ENCODE data around the gene ADAR.

Gene ADAR

GRCh38 chr1:154624746-154625643 is 17.0 kb upstream of the ADAR start:
- no peak for DNase-seq
- ATAC-seq (replicated peaks): no peak
- H3K4me1 Mint-ChIP-seq (ENCODE audit: low read depth in 2 of 2): peaks cover 19 to 24% of the 10 kb centered on the region in 2 donors
- no peaks in the 10 kb centered on the region for H3K9me3 Mint-ChIP-seq
- H3K27ac Mint-ChIP-seq: peak overlapping the region in 1 of 2 donors; percentile 25
- no peak overlapping the region for H3K4me3 Mint-ChIP-seq
- H3K27me3 Mint-ChIP-seq: no peaks in the 10 kb centered on the region
- peaks cover 25% of the 10 kb centered on the region for H3K36me3 Mint-ChIP-seq (ENCODE audit: insufficient read depth)

GRCh38 chr1:154623358-154623757 is 15.4 kb upstream of the ADAR start:
- Mint-ChIP-seq H3K36me3 (ENCODE audit: insufficient read depth) (peaks cover 22% of the 10 kb centered on the region), H3K27ac (no peak overlapping the region), H3K4me3 (no peak overlapping the region), H3K4me1 (ENCODE audit: low read depth in 2 of 2) (peaks cover 18 to 27% of the 10 kb centered on the region in 2 donors), H3K27me3 (no peaks in the 10 kb centered on the region), H3K9me3 (no peaks in the 10 kb centered on the region)
- DNase-seq (no peak), ATAC-seq (replicated peaks) (no peak)

GRCh38 chr1:154622503-154623039 is 14.6 kb upstream of the ADAR start:
- H3K27ac Mint-ChIP-seq: peak overlapping the region in 1 of 2 donors; percentile 14

GRCh38 chr1:154621875-154622274 is 13.9 kb upstream of the ADAR start:
- Mint-ChIP-seq H3K27me3 (no peaks in the 10 kb centered on the region), H3K27ac (no peak overlapping the region), H3K9me3 (no peaks in the 10 kb centered on the region), H3K4me1 (ENCODE audit: low read depth in 2 of 2) (peaks cover 15 to 25% of the 10 kb centered on the region in 2 donors), H3K4me3 (no peak overlapping the region), H3K36me3 (ENCODE audit: insufficient read depth) (peaks cover 11% of the 10 kb centered on the region)
- ATAC-seq (replicated peaks) (no peak), DNase-seq (no peak)

More at GRCh38 chr1:154622503-154623039, 14.6 kb upstream of the ADAR start:
- Mint-ChIP-seq H3K4me3 (no peak overlapping the region), H3K9me3 (no peaks in the 10 kb centered on the region), H3K27me3 (no peaks in the 10 kb centered on the region), H3K36me3 (ENCODE audit: insufficient read depth) (peaks cover 17% of the 10 kb centered on the region), H3K4me1 (ENCODE audit: low read depth in 2 of 2) (peaks cover 18 to 28% of the 10 kb centered on the region in 2 donors)
- ATAC-seq (replicated peaks) (no peak), DNase-seq (no peak)

GRCh38 chr1:154620751-154621150 is 12.8 kb upstream of the ADAR start:
- Mint-ChIP-seq H3K36me3 (ENCODE audit: insufficient read depth) (peaks cover 4% of the 10 kb centered on the region), H3K27me3 (no peaks in the 10 kb centered on the region), H3K4me3 (no peak overlapping the region), H3K9me3 (no peaks in the 10 kb centered on the region), H3K4me1 (ENCODE audit: low read depth in 2 of 2) (peaks cover 12 to 24% of the 10 kb centered on the region in 2 donors), H3K27ac (no peak overlapping the region)
- no peak for DNase-seq
- ATAC-seq (replicated peaks): no peak

- Mint-ChIP-seq H3K36me3 (ENCODE audit: insufficient read depth) (peaks cover 4% of the 10 kb centered on the region), H3K27me3 (no peaks in the 10 kb centered on the region), H3K4me3 (no peak overlapping the region), H3K27ac (peak overlapping the region in 1 of 2 donors; percentile 41), H3K4me1 (ENCODE audit: low read depth in 2 of 2) (peaks cover 13 to 31% of the 10 kb centered on the region in 2 donors), H3K9me3 (no peaks in the 10 kb centered on the region)
- ATAC-seq (replicated peaks): no peak
- no peak for DNase-seq
These were observed 11.4 kb upstream of the ADAR start for GRCh38 chr1:154619181-154619948.

GRCh38 chr1:154616659-154617345 is 8.8 kb upstream of the ADAR start:
- ATAC-seq (replicated peaks): no peak
- Mint-ChIP-seq H3K27me3 (no peaks in the 10 kb centered on the region), H3K27ac (no peak overlapping the region), H3K9me3 (no peaks in the 10 kb centered on the region), H3K4me3 (no peak overlapping the region), H3K36me3 (ENCODE audit: insufficient read depth) (no peaks in the 10 kb centered on the region), H3K4me1 (ENCODE audit: low read depth in 2 of 2) (peaks cover 10 to 28% of the 10 kb centered on the region in 2 donors)
- no peak for DNase-seq

GRCh38 chr1:154615411-154615810 is 7.4 kb upstream of the ADAR start:
- H3K4me1 Mint-ChIP-seq (ENCODE audit: low read depth in 2 of 2): peaks cover 11 to 32% of the 10 kb centered on the region in 2 donors
- no peak overlapping the region for H3K27ac Mint-ChIP-seq
- no peaks in the 10 kb centered on the region for H3K27me3 Mint-ChIP-seq
- ATAC-seq (replicated peaks) (no peak), DNase-seq (no peak)
- H3K36me3 Mint-ChIP-seq (ENCODE audit: insufficient read depth): no peaks in the 10 kb centered on the region
- H3K4me3 Mint-ChIP-seq: no peak overlapping the region
- no peaks in the 10 kb centered on the region for H3K9me3 Mint-ChIP-seq

- no peaks in the 10 kb centered on the region for H3K27me3 Mint-ChIP-seq
These were observed 6.9 kb upstream of the ADAR start for GRCh38 chr1:154614901-154615300.

GRCh38 chr1:154614247-154614646 is 6.3 kb upstream of the ADAR start:
- no peaks in the 10 kb centered on the region for H3K9me3 Mint-ChIP-seq
- peaks cover 17 to 42% of the 10 kb centered on the region in 2 donors for H3K4me1 Mint-ChIP-seq (ENCODE audit: low read depth in 2 of 2)
- ATAC-seq (replicated peaks) (no peak), DNase-seq (no peak)
- H3K27ac Mint-ChIP-seq: no peak overlapping the region
- H3K27me3 Mint-ChIP-seq: no peaks in the 10 kb centered on the region
- peaks cover 3% of the 10 kb centered on the region for H3K36me3 Mint-ChIP-seq (ENCODE audit: insufficient read depth)
- no peak overlapping the region for H3K4me3 Mint-ChIP-seq

More at GRCh38 chr1:154614901-154615300, 6.9 kb upstream of the ADAR start:
- Mint-ChIP-seq H3K4me1 (ENCODE audit: low read depth in 2 of 2) (peaks cover 12 to 35% of the 10 kb centered on the region in 2 donors), H3K36me3 (ENCODE audit: insufficient read depth) (no peaks in the 10 kb centered on the region), H3K27ac (no peak overlapping the region), H3K4me3 (no peak overlapping the region), H3K9me3 (no peaks in the 10 kb centered on the region)
- ATAC-seq (replicated peaks) (no peak), DNase-seq (no peak)

GRCh38 chr1:154611150-154611862 is 3.3 kb upstream of the ADAR start:
- H3K9me3 Mint-ChIP-seq: no peaks in the 10 kb centered on the region
- peaks cover 25 to 48% of the 10 kb centered on the region in 2 donors for H3K4me1 Mint-ChIP-seq (ENCODE audit: low read depth in 2 of 2)
- ATAC-seq (replicated peaks) (no peak), DNase-seq (no peak)
- H3K27ac Mint-ChIP-seq: peak overlapping the region; percentile 17 to 86
- peaks cover 17% of the 10 kb centered on the region for H3K36me3 Mint-ChIP-seq (ENCODE audit: insufficient read depth)
- no peaks in the 10 kb centered on the region for H3K27me3 Mint-ChIP-seq
- no peak overlapping the region for H3K4me3 Mint-ChIP-seq

- H3K4me1 Mint-ChIP-seq (ENCODE audit: low read depth in 2 of 2): peaks cover 35 to 57% of the 10 kb centered on the region in 2 donors
- H3K4me3 Mint-ChIP-seq: peak overlapping the region; percentile 74 to 89
- H3K27me3 Mint-ChIP-seq: no peaks in the 10 kb centered on the region
- H3K27ac Mint-ChIP-seq: peak overlapping the region; percentile 86 to 92
- peaks cover 22% of the 10 kb centered on the region for H3K36me3 Mint-ChIP-seq (ENCODE audit: insufficient read depth)
- H3K9me3 Mint-ChIP-seq: no peaks in the 10 kb centered on the region
- peak; percentile 23 to 35 (median 31) for DNase-seq
- peak; percentile 45 for ATAC-seq (replicated peaks)
These were observed 1.7 kb upstream of the ADAR start for GRCh38 chr1:154609398-154610380.
